CD4-positive, alpha-beta T cell (primary cell): ENCODE measurements around the gene SCIMP. TPM values are rescaled to one million over a fixed set of nuclear protein-coding genes. Genes with fewer than 3 reads are reported as not detected.

ENCODE experiments used
- ATAC-seq: fragments of 200-7000 bp; cut with Tn5 transposase; one replicate; pipeline ENCODE4 v1.10.0; 2022; ENCODE audit warnings: mild to moderate bottlenecking; ENCODE audit not compliant: poor library complexity
- CTCF ChIA-PET: fragments of 350-600 bp; sonication (Branson Sonifier 250); formaldehyde crosslinking; loops from one replicate; lab custom pipeline; 2021; ENCODE audit warnings: antibody characterized with exemption, inconsistent platforms; lab: Charles Lee
- POLR2A ChIA-PET: fragments of 350-600 bp; sonication (Branson Sonifier 250); formaldehyde crosslinking; loops from one replicate; lab custom pipeline; 2021; ENCODE audit warnings: antibody characterized with exemption, inconsistent platforms; lab: Charles Lee
- DNase-seq, 14 experiments: peaks; one replicate each; pipeline ENCODE4 v3.0.0-alpha.2; 2013 to 2020; ENCODE audit warnings: mixed read lengths in 2 of 14
- H3K27ac ChIP-seq, 2 donors: one replicate each; pipeline versions ENCODE4 v1.5.1 to v1.7.0; 2013; ENCODE audit warnings: low read length in 2 of 2, low read depth in 1 of 2, mild to moderate bottlenecking in 1 of 2
- H3K27me3 ChIP-seq, 2 experiments: 1 replicate in 1 of 2; 2 replicates in 1 of 2; pipeline versions ENCODE4 v1.6.1 to v1.7.0; 2013; ENCODE audit warnings: low read length in 2 of 2, control low read depth in 1 of 2, mild to moderate bottlenecking in 1 of 2, moderate library complexity in 1 of 2; ENCODE audit not compliant: insufficient read depth in 2 of 2, control insufficient read depth in 1 of 2
- H3K36me3 ChIP-seq: one replicate; pipeline ENCODE4 v1.6.1; 2013; ENCODE audit warnings: low read length, control low read depth; ENCODE audit not compliant: insufficient read depth
- H3K4me1 ChIP-seq: one replicate; pipeline ENCODE4 v1.6.1; 2013; ENCODE audit warnings: low read length, control low read depth; ENCODE audit not compliant: insufficient read depth
- H3K4me3 ChIP-seq: one replicate; pipeline ENCODE4 v1.5.1; 2013; ENCODE audit warnings: mild to moderate bottlenecking, low read length, moderate library complexity
- H3K9me3 ChIP-seq, 2 experiments: 1 replicate in 1 of 2; 2 replicates in 1 of 2; pipeline versions ENCODE4 v1.6.1 to v1.7.0; 2013; ENCODE audit warnings: low read length in 2 of 2, mild to moderate bottlenecking in 2 of 2, control low read depth in 1 of 2, moderate library complexity in 1 of 2; ENCODE audit not compliant: control insufficient read depth in 1 of 2, insufficient read depth in 1 of 2
- H3K27ac Mint-ChIP-seq: one replicate; pipeline ENCODE4 v1.8.0; 2020; ENCODE audit warnings: mixed read lengths
- H3K27me3 Mint-ChIP-seq: one replicate; pipeline ENCODE4 v1.8.0; 2021; ENCODE audit warnings: mixed read lengths
- H3K36me3 Mint-ChIP-seq: one replicate; pipeline ENCODE4 v1.8.0; 2021; ENCODE audit warnings: low read depth, mixed read lengths
- H3K4me1 Mint-ChIP-seq: one replicate; pipeline ENCODE4 v1.8.0; 2021; ENCODE audit warnings: low read depth, mixed read lengths
- H3K4me3 Mint-ChIP-seq: one replicate; pipeline ENCODE4 v1.8.0; 2020; ENCODE audit warnings: mild to moderate bottlenecking, mixed read lengths
- H3K9me3 Mint-ChIP-seq: one replicate; pipeline ENCODE4 v1.8.0; 2020; ENCODE audit warnings: mixed read lengths
- intact Hi-C, 2 experiments: fragments of 100-400 bp; cut with DNase I in 1 of 2; cut with micrococcal nuclease in 1 of 2; formaldehyde crosslinking; loops; one replicate each; pipeline versions ENCODE4 v1.15.1 to v1.9.0; 2023 to 2025; cut with DNase I, micrococcal nuclease
- total RNA-seq, 174 experiments: library from RNA in 2 of 174; stranded (reverse) in 2 of 174; gene quantifications; one replicate each; pipeline ENCODE4 v1.2.3 and lab custom pipeline; 2021 to 2026
- TF ChIP-seq, protein P1 (sequence below): fragments of 200-600 bp; IDR thresholded peaks from one replicate; pipeline ENCODE4 v1.8.0; 2022; ENCODE audit warnings: antibody characterized with exemption, mild to moderate bottlenecking

Gene SCIMP
- total RNA-seq, 2 experiments from 2014 or later, result 0.31 to 0.47 TPM

DNA sequence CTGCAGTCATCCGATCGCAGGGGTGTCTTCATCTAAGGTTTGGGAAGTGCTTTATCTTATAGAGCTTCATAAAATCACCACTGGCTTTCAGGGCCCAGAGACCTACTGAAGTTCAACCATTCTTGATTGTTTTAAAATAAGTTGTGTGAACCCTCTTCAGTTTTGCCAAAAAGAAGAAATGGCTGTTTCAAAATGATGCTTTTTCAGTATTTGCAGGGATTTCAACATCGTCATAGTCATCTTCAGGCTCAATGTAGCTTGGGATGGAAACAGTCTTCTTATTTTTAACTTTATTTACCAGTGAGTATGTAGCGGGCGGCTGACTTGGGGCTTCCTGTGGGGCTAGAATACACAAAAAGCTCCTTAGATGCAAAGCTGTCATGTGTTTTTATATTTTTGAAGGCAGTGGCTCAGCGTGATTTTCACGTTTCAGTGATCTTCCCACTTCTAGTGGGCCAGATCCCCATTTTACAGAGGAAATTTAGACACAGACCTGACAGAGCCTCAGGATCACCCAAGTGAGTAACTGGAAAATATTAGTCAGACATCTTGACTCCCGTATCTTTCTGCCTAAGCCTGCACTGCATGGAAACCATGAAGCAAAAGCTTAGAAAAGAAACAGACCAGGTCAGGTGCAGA, 23.9 kb downstream of the SCIMP start:
- POLR2A ChIA-PET, result interaction anchor here (1.1 kb wide), 1 partner anchor 16 kb away, joined by 3 read pairs; no protein-coding TSS in a partner anchor
- Mint-ChIP-seq H3K4me3 (no peak overlapping the region), H3K9me3 (no peaks in the 10 kb centered on the region), H3K27me3 (no peaks in the 10 kb centered on the region), H3K36me3 (peaks cover 17% of the 10 kb centered on the region), H3K4me1 (peaks cover 11% of the 10 kb centered on the region), H3K27ac (peak overlapping the region; percentile 42)
- no peaks in the 10 kb centered on the region for H3K4me1 ChIP-seq
- intact Hi-C loops, result no loop called here
- TF ChIP-seq, protein P1, sequence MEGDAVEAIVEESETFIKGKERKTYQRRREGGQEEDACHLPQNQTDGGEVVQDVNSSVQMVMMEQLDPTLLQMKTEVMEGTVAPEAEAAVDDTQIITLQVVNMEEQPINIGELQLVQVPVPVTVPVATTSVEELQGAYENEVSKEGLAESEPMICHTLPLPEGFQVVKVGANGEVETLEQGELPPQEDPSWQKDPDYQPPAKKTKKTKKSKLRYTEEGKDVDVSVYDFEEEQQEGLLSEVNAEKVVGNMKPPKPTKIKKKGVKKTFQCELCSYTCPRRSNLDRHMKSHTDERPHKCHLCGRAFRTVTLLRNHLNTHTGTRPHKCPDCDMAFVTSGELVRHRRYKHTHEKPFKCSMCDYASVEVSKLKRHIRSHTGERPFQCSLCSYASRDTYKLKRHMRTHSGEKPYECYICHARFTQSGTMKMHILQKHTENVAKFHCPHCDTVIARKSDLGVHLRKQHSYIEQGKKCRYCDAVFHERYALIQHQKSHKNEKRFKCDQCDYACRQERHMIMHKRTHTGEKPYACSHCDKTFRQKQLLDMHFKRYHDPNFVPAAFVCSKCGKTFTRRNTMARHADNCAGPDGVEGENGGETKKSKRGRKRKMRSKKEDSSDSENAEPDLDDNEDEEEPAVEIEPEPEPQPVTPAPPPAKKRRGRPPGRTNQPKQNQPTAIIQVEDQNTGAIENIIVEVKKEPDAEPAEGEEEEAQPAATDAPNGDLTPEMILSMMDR, result no peak
- H3K9me3 ChIP-seq, result no peaks in the 10 kb centered on the region
- no peaks in the 10 kb centered on the region for H3K27me3 ChIP-seq
- H3K36me3 ChIP-seq, result no peaks in the 10 kb centered on the region
- CTCF ChIA-PET, result no interaction called here
- no peak overlapping the region for H3K27ac ChIP-seq
- ATAC-seq (no peak), DNase-seq (no peak)
- no peak overlapping the region for H3K4me3 ChIP-seq

DNA sequence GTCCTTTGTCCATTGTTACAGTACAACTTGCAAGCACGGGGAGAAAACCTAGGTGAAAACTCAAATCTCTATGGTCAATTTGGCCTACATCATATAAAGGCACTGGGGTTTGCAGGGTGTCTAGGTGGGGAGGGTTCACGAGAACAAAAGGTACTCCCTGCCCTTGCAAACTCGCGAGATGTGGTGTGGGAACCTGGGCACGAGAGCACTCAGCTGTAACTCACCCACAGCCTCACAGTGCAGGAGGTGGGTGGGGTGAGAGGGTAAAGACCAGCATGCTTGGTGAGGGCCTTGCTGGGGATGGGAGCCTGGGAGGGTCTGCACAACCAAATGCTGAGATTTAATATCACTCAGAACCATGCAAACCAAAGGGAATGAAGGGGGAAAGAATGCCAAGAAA, 24.6 kb downstream of the SCIMP start:
- H3K4me1 Mint-ChIP-seq, result peaks cover 11% of the 10 kb centered on the region
- H3K27me3 Mint-ChIP-seq, result no peaks in the 10 kb centered on the region
- Histone ChIP-seq H3K9me3 (no peaks in the 10 kb centered on the region), H3K27me3 (no peaks in the 10 kb centered on the region), H3K36me3 (no peaks in the 10 kb centered on the region), H3K4me3 (no peak overlapping the region), H3K4me1 (no peaks in the 10 kb centered on the region), H3K27ac (no peak overlapping the region)
- DNase-seq (no peak), ATAC-seq (no peak)
- CTCF ChIA-PET, result no interaction called here
- TF ChIP-seq, protein P1, result no peak
- no peak overlapping the region for H3K4me3 Mint-ChIP-seq
- H3K27ac Mint-ChIP-seq, result no peak overlapping the region
- H3K9me3 Mint-ChIP-seq, result no peaks in the 10 kb centered on the region
- H3K36me3 Mint-ChIP-seq, result peaks cover 16% of the 10 kb centered on the region
- intact Hi-C loops, result no loop called here
- POLR2A ChIA-PET, result no interaction called here

DNA sequence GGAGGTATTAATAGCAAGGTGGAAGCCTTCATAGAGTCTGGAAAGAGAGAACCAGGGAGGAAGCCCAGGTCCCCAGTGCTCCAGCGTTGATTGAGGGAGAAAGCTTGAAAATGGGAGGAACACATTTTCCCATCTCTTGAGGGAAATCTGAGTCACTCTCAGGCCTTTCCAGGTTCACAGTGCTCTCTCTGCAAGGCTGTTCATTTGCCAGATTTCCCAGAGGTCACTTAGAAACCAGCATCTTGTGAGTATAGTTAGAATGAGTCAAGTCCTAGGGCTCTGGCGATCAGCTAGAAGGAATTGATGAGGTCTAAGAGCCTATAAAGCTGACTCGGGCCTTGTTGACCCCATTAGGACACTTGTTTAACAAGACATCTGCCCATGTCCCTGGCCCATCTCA, 25.3 kb downstream of the SCIMP start:
- Histone ChIP-seq H3K4me3 (no peak overlapping the region), H3K27ac (no peak overlapping the region), H3K27me3 (no peaks in the 10 kb centered on the region), H3K36me3 (no peaks in the 10 kb centered on the region), H3K4me1 (no peaks in the 10 kb centered on the region), H3K9me3 (no peaks in the 10 kb centered on the region)
- H3K4me1 Mint-ChIP-seq, result peaks cover 11% of the 10 kb centered on the region
- ATAC-seq, result no peak
- ChIA-PET POLR2A (no interaction called here), CTCF (no interaction called here)
- TF ChIP-seq, protein P1, result no peak
- no peak overlapping the region for H3K27ac Mint-ChIP-seq
- intact Hi-C loops, result no loop called here
- H3K9me3 Mint-ChIP-seq, result no peaks in the 10 kb centered on the region
- DNase-seq, result no peak
- H3K36me3 Mint-ChIP-seq, result peaks cover 11% of the 10 kb centered on the region
- no peaks in the 10 kb centered on the region for H3K27me3 Mint-ChIP-seq
- H3K4me3 Mint-ChIP-seq, result no peak overlapping the region
